H1 (cell line): ENCODE data around the gene SLC15A4. TPM values are rescaled to one million over a fixed set of nuclear protein-coding genes. Genes with fewer than 3 reads are reported as not detected.

Experiments used
- CTCF ChIA-PET: fragments of 300-600 bp; sonication (Branson Sonifier 250); formaldehyde crosslinking; loops from one replicate; lab custom pipeline; 2021; ENCODE audit not compliant: partially characterized antibody; lab: Charles Lee
- POLR2A ChIA-PET: fragments of 300-600 bp; sonication (Branson Sonifier 250); formaldehyde crosslinking; loops from one replicate; lab custom pipeline; 2021; ENCODE audit warnings: inconsistent platforms; ENCODE audit not compliant: partially characterized antibody; lab: Charles Lee
- DNase-seq, 2 experiments: peaks; one replicate each; pipeline versions ENCODE4 v3.0.0 to v3.0.0-alpha.2; 2010 to 2022; ENCODE audit warnings: low spot score in 2 of 2, low read depth in 1 of 2, mixed read lengths in 1 of 2
- FAIRE-seq: peaks from 2 replicates; lab custom pipeline; 2011; peaks lifted over from hg19 to GRCh38; lab: Jason Lieb, UNC
- H2AFZ ChIP-seq: 2 replicates; pipeline ENCODE4 v1.8.1; 2012; ENCODE audit warnings: low read length, inconsistent platforms
- H2AK5ac ChIP-seq: 2 replicates; pipeline ENCODE4 v1.6.1; 2013; ENCODE audit warnings: low read depth, low read length
- H2BK120ac ChIP-seq: replicated peaks from 2 replicates; pipeline ENCODE3; 2013; ENCODE audit warnings: low read depth, low read length, inconsistent platforms
- H2BK12ac ChIP-seq: 2 replicates; pipeline ENCODE4 v1.6.1; 2013; ENCODE audit warnings: low read depth, low read length
- H2BK15ac ChIP-seq: 2 replicates; pipeline ENCODE4 v1.6.1; 2013; ENCODE audit warnings: low read length
- H2BK20ac ChIP-seq: 2 replicates; pipeline ENCODE4 v1.6.1; 2013; ENCODE audit warnings: low read length
- H2BK5ac ChIP-seq: 2 replicates; pipeline ENCODE4 v1.6.1; 2013; ENCODE audit warnings: low read depth, low read length
- H3K14ac ChIP-seq: 2 replicates; pipeline ENCODE4 v1.6.1; 2013; ENCODE audit warnings: inconsistent platforms; ENCODE audit not compliant: insufficient read length
- H3K18ac ChIP-seq: 2 replicates; pipeline ENCODE4 v1.6.1; 2013; ENCODE audit warnings: low read length; ENCODE audit errors: extremely low read depth
- H3K23ac ChIP-seq: 2 replicates; pipeline ENCODE4 v1.6.1; 2013; ENCODE audit warnings: inconsistent platforms; ENCODE audit not compliant: insufficient read length
- H3K23me2 ChIP-seq: 2 replicates; pipeline ENCODE4 v1.6.1; 2013; ENCODE audit warnings: low read depth, low read length
- H3K27ac ChIP-seq: 2 replicates; pipeline ENCODE4 v1.6.1; 2011; ENCODE audit warnings: low read depth, low read length, inconsistent platforms
- H3K27me3 ChIP-seq, 4 experiments: replicated peaks in 1 of 4; 1 replicate in 1 of 4; 2 replicates in 3 of 4; pipeline versions ENCODE4 v1.6.1 to v1.8.1; 2011 to 2013; ENCODE audit warnings: low read length in 3 of 4, mild to moderate bottlenecking in 3 of 4, inconsistent platforms in 2 of 4, mixed read lengths in 2 of 4, moderate library complexity in 1 of 4; ENCODE audit not compliant: control insufficient read depth in 3 of 4, insufficient read depth in 3 of 4; ENCODE audit errors: extremely low read depth in 1 of 4
- H3K36me3 ChIP-seq, 4 experiments: 2 replicates each; pipeline versions ENCODE4 v1.6.1 to v1.8.1; 2011 to 2013; ENCODE audit warnings: mild to moderate bottlenecking in 4 of 4, low read length in 3 of 4, moderate library complexity in 2 of 4, control low read depth in 1 of 4, inconsistent platforms in 1 of 4; ENCODE audit not compliant: insufficient read depth in 4 of 4, control insufficient read depth in 2 of 4
- H3K4ac ChIP-seq: replicated peaks from 2 replicates; pipeline ENCODE3; 2013; ENCODE audit warnings: low read length, low read depth, mixed read lengths, inconsistent platforms; ENCODE audit not compliant: insufficient read length
- H3K4me1 ChIP-seq, 4 experiments: replicated peaks in 1 of 4; 1 replicate in 1 of 4; 2 replicates in 3 of 4; pipeline versions ENCODE4 v1.6.1 to v1.8.1; 2011 to 2013; ENCODE audit warnings: low read length in 3 of 4, inconsistent platforms in 2 of 4, mixed read lengths in 1 of 4; ENCODE audit not compliant: insufficient read depth in 4 of 4, control insufficient read depth in 3 of 4
- H3K4me2 ChIP-seq, 2 experiments: 2 replicates each; pipeline versions ENCODE4 v1.6.1 to v1.8.1; 2011 to 2013; ENCODE audit warnings: low read depth in 2 of 2, low read length in 2 of 2, control low read depth in 1 of 2, inconsistent platforms in 1 of 2, mild to moderate bottlenecking in 1 of 2; ENCODE audit not compliant: insufficient read depth in 1 of 2
- H3K4me3 ChIP-seq, 4 experiments: fragments of 200-600, 300-600 bp in 1 of 4; sonication (generic), shearing (Covaris generic), sonication (Bioruptor Twin) in 1 of 4; 2 replicates each; pipeline versions ENCODE4 v1.5.1 to v1.8.1; 2011 to 2016; ENCODE audit warnings: low read length in 4 of 4, low read depth in 3 of 4, control low read depth in 2 of 4, inconsistent platforms in 2 of 4, mild to moderate bottlenecking in 2 of 4, mixed read lengths in 1 of 4, moderate library complexity in 1 of 4; ENCODE audit not compliant: insufficient read depth in 2 of 4; ENCODE audit errors: extremely low read depth in 1 of 4
- H3K56ac ChIP-seq: replicated peaks from 2 replicates; pipeline ENCODE3; 2013; ENCODE audit warnings: low read depth, mild to moderate bottlenecking, mixed read lengths, low read length, inconsistent platforms; ENCODE audit not compliant: insufficient read length
- H3K79me1 ChIP-seq: 2 replicates; pipeline ENCODE4 v1.6.1; 2013; ENCODE audit warnings: low read depth, low read length, control low read depth
- H3K79me2 ChIP-seq, 2 experiments: 2 replicates each; pipeline versions ENCODE4 v1.6.1 to v1.8.1; 2012 to 2013; ENCODE audit warnings: low read length in 2 of 2, mild to moderate bottlenecking in 2 of 2, inconsistent platforms in 1 of 2; ENCODE audit not compliant: insufficient read depth in 2 of 2, control insufficient read depth in 1 of 2
- H3K9ac ChIP-seq, 4 experiments: replicated peaks in 1 of 4; 1 replicate in 1 of 4; 2 replicates in 3 of 4; pipeline versions ENCODE4 v1.6.1 to v1.8.1; 2011 to 2013; ENCODE audit warnings: low read depth in 3 of 4, low read length in 3 of 4, control low read depth in 2 of 4, mild to moderate bottlenecking in 2 of 4, moderate library complexity in 2 of 4, inconsistent platforms in 1 of 4; ENCODE audit errors: extremely low read depth in 1 of 4
- H3K9me3 ChIP-seq, 2 experiments: 2 replicates each; pipeline versions ENCODE4 v1.6.1 to v1.8.1; 2012 to 2013; ENCODE audit warnings: mild to moderate bottlenecking in 2 of 2, moderate library complexity in 2 of 2, control low read depth in 1 of 2, inconsistent platforms in 1 of 2, low read depth in 1 of 2, low read length in 1 of 2, mixed read lengths in 1 of 2; ENCODE audit not compliant: insufficient read depth in 2 of 2
- H4K20me1 ChIP-seq, 2 experiments: replicated peaks in 1 of 2; 2 replicates each; pipeline versions ENCODE3 to v1.8.1; 2011 to 2013; ENCODE audit warnings: inconsistent platforms in 2 of 2, low read length in 2 of 2, mild to moderate bottlenecking in 1 of 2; ENCODE audit not compliant: insufficient read depth in 2 of 2, control insufficient read depth in 1 of 2
- H4K5ac ChIP-seq: 2 replicates; pipeline ENCODE4 v1.6.1; 2013; ENCODE audit warnings: low read length, low read depth, mixed read lengths, inconsistent platforms; ENCODE audit not compliant: insufficient read length
- H4K8ac ChIP-seq: 2 replicates; pipeline ENCODE4 v1.8.0; 2013; ENCODE audit warnings: mild to moderate bottlenecking, moderate library complexity, low read length, inconsistent platforms; ENCODE audit not compliant: insufficient read depth; ENCODE audit errors: extremely low read depth
- H4K91ac ChIP-seq: replicated peaks from 2 replicates; pipeline ENCODE3; 2013; ENCODE audit warnings: low read length, mixed read lengths, inconsistent platforms; ENCODE audit not compliant: insufficient read length
- BCL11A ChIP-seq, 2 experiments: IDR thresholded peaks; one replicate each; pipeline ENCODE4 v1.6.1; 2011; ENCODE audit warnings: low read depth in 2 of 2, low read length in 2 of 2, mild to moderate bottlenecking in 2 of 2
- BRCA1 ChIP-seq: IDR thresholded peaks from 2 replicates; pipeline ENCODE4 v1.6.1; 2012; ENCODE audit warnings: low read depth, low read length, improper control_type of control experiment
- CEBPB ChIP-seq: IDR thresholded peaks from 2 replicates; pipeline ENCODE4 v1.6.1; 2012; ENCODE audit warnings: low read depth, low read length
- CHD2 ChIP-seq: IDR thresholded peaks from 2 replicates; pipeline ENCODE4 v1.6.1; 2012; ENCODE audit warnings: low read length, improper control_type of control experiment
- FOSL1 ChIP-seq: IDR thresholded peaks from 2 replicates; pipeline ENCODE4 v1.6.1; 2011; ENCODE audit warnings: mild to moderate bottlenecking, low read depth, low read length, moderate library complexity; ENCODE audit not compliant: insufficient read depth
- KDM4A ChIP-seq: IDR thresholded peaks from one replicate; pipeline ENCODE4 v1.7.1; 2012; ENCODE audit warnings: low read depth, mild to moderate bottlenecking, moderate library complexity, low read length, inconsistent platforms; ENCODE audit not compliant: severe bottlenecking
- KDM5A ChIP-seq: fragments of 200-600 bp; IDR thresholded peaks from 2 replicates; pipeline ENCODE4 v1.7.1; 2012; ENCODE audit warnings: mild to moderate bottlenecking, low read length, inconsistent platforms, mixed read lengths
- MAFK ChIP-seq: IDR thresholded peaks from 2 replicates; pipeline ENCODE4 v1.6.1; 2012; ENCODE audit warnings: low read depth, mild to moderate bottlenecking, improper control_type of control experiment, low read length
- NANOG ChIP-seq: IDR thresholded peaks from 2 replicates; pipeline ENCODE4 v1.6.1; 2011; ENCODE audit warnings: low read length, low read depth, mild to moderate bottlenecking, inconsistent platforms; ENCODE audit not compliant: insufficient read depth, poor library complexity, severe bottlenecking
- PHF8 ChIP-seq: fragments of 200-600 bp; sonication (generic); conservative IDR thresholded peaks from 2 replicates; pipeline ENCODE4 v1.7.1; 2012; ENCODE audit warnings: low read depth, mild to moderate bottlenecking, inconsistent platforms, low read length, moderate library complexity
- RNF2 ChIP-seq: fragments of 200-900, 300-1000 bp; sonication (generic); IDR thresholded peaks from 2 replicates; pipeline ENCODE4 v1.7.1; 2016; ENCODE audit warnings: borderline replicate concordance, low read depth, mild to moderate bottlenecking, antibody characterized with exemption, low read length; ENCODE audit not compliant: poor library complexity, severe bottlenecking; ENCODE audit errors: missing control alignments
- SP2 ChIP-seq: IDR thresholded peaks from 2 replicates; pipeline ENCODE4 v1.6.1; 2012; ENCODE audit warnings: mild to moderate bottlenecking, low read length, inconsistent platforms
- ZNF274 ChIP-seq: IDR thresholded peaks from 2 replicates; pipeline ENCODE4 v1.7.0; 2012; ENCODE audit warnings: low read length, borderline replicate concordance; ENCODE audit errors: extremely low read depth
- WGBS, 2 experiments: shearing (Covaris generic) in 1 of 2; methylation state at CpG; one replicate each; pipeline versions ENCODE4 v1.1.6 to v1.1.7; 2013 to 2015; ENCODE audit warnings: low lambda C conversion rate in 2 of 2, mixed read lengths in 2 of 2, inconsistent platforms in 1 of 2, low coverage in 1 of 2, missing lambda C conversion rate in 1 of 2; ENCODE audit not compliant: insufficient replicate concordance in 2 of 2, insufficient coverage in 1 of 2, insufficient read length in 1 of 2; ENCODE audit errors: extremely low coverage in 1 of 2, missing lambda C conversion rate in 1 of 2; 5-methylcytosine and 5-hydroxymethylcytosine counted together
- polyA plus RNA-seq, 7 experiments: library from polyadenylated mRNA; depleted of rRNA in 3 of 7; stranded (reverse) in 5 of 7; unstranded in 2 of 7; fragments of >200 nt in 5 of 7; fragments of 200-250 nt in 2 of 7; gene quantifications; 1 replicate in 5 of 7; 2 replicates in 1 of 7; 4 replicates in 1 of 7; pipeline versions ENCODE4 v1.2.1 to v1.2.3, GENCODE V29; 2011 to 2013; ENCODE audit warnings: missing spikeins in 2 of 7, mixed read lengths in 2 of 7
- total RNA-seq: library from RNA; stranded (reverse); fragmentation: NEBNext Ultra II Directional; extraction: Animal tissue kit (Norgen Biotek cat#: 25700); gene quantifications from 2 replicates; pipeline ENCODE4 v1.2.1, GENCODE V29; 2021

Gene SLC15A4
- total and polyA plus RNA-seq, 2 of the 8 experiments (the other 6 are each of a cell fraction or from before 2014, with no cell fraction given), result 22.7 to 26.6 TPM

GRCh38 chr12:128745772-128746689 is 77.7 kb downstream of the SLC15A4 start:
- Histone ChIP-seq H4K91ac (no peak overlapping the region), H2BK15ac (no peak overlapping the region), H3K9ac (no peak overlapping the region), H2BK5ac (no peak overlapping the region), H3K27ac (no peak overlapping the region), H3K18ac (no peak overlapping the region), H2BK20ac (no peak overlapping the region), H3K4me2 (no peak overlapping the region), H2AFZ (no peak overlapping the region), H3K56ac (no peak overlapping the region), H2BK120ac (no peak overlapping the region), H4K5ac (no peak overlapping the region), H4K8ac (no peak overlapping the region), H3K14ac (no peak overlapping the region), H3K79me2 (no peaks in the 10 kb centered on the region), H3K79me1 (no peaks in the 10 kb centered on the region), H2BK12ac (no peak overlapping the region), H3K23me2 (no peaks in the 10 kb centered on the region), H4K20me1 (no peaks in the 10 kb centered on the region), H2AK5ac (no peak overlapping the region), H3K36me3 (no peaks in the 10 kb centered on the region), H3K27me3 (no peaks in the 10 kb centered on the region), H3K4ac (no peak overlapping the region), H3K23ac (no peak overlapping the region), H3K4me3 (no peak overlapping the region), H3K4me1 (no peaks in the 10 kb centered on the region), H3K9me3 (no peaks in the 10 kb centered on the region)
- WGBS, 2 experiments, result 85% methylated on average over 11 of the region's 11 CpGs; no CpG with 5 or more reads in 1 of the 2 experiments
- POLR2A ChIA-PET, result no interaction called here
- CTCF ChIA-PET, result no interaction called here
- no peak for FAIRE-seq
- DNase-seq, result no peak
- no peak for TF ChIP-seq NANOG
- TF ChIP-seq BRCA1, result no peak
- TF ChIP-seq KDM4A, result no peak
- no peak for TF ChIP-seq CHD2
- no peak for TF ChIP-seq RNF2
- no peak for TF ChIP-seq SP2
- no peak for TF ChIP-seq ZNF274
- TF ChIP-seq BCL11A (IDR thresholded peaks at IDR 0.05; ENCODE audit: low read depth in 2 of 2, low read length in 2 of 2), result no peak
- no peak for TF ChIP-seq KDM5A
- no peak for TF ChIP-seq MAFK
- TF ChIP-seq FOSL1, result no peak
- TF ChIP-seq PHF8, result no peak
- no peak for TF ChIP-seq CEBPB
